ENCODE measurements around the gene FGF18. TPM values are rescaled to one million over a fixed set of nuclear protein-coding genes. Genes with fewer than 3 reads are reported as not detected.

Gene FGF18
- total RNA-seq, 1 experiment from 2014 or later, result 0.52 TPM

DNA sequence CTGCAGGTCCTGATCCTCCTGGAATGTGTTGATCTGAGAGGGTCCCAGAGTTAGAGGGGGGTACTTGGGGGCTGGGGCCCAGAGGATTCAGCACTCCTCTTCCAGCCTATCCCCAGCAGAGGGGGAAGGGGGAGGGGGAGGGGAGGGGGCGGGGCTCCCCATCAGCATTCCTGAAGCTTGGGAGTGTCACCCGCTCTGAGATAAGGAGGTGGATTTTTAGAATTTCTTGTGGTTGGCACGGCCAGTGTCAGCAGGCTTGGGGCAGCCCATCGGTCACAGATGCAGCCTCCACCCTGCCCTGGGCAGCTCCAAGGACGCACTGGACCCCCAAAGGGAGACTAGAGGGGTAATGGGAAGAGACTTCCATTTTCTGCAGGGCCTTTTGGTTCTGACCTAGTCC, 5.3 kb downstream of the FGF18 start:
- peak; percentile 46 to 51 for DNase-seq
- H3K27me3 ChIP-seq (ENCODE audit: insufficient read depth, low read depth), result no peaks in the 10 kb centered on the region
- H3K4me1 ChIP-seq (replicated peaks; ENCODE audit: insufficient read depth), result 0 out of 2 replicates have a peak, but pooled peaks cover 12% of the 10 kb centered on the region
- no TSS peak for BruUV-seq (replicated peaks)
- no peaks in the 10 kb centered on the region for H3K79me2 ChIP-seq (ENCODE audit: low read depth)
- H3K9me3 ChIP-seq (ENCODE audit: insufficient read depth, low read depth), result no peaks in the 10 kb centered on the region
- no peak overlapping the region for H3K4me2 ChIP-seq
- no peak overlapping the region for H3K27ac ChIP-seq
- TF ChIP-seq, protein P1, sequence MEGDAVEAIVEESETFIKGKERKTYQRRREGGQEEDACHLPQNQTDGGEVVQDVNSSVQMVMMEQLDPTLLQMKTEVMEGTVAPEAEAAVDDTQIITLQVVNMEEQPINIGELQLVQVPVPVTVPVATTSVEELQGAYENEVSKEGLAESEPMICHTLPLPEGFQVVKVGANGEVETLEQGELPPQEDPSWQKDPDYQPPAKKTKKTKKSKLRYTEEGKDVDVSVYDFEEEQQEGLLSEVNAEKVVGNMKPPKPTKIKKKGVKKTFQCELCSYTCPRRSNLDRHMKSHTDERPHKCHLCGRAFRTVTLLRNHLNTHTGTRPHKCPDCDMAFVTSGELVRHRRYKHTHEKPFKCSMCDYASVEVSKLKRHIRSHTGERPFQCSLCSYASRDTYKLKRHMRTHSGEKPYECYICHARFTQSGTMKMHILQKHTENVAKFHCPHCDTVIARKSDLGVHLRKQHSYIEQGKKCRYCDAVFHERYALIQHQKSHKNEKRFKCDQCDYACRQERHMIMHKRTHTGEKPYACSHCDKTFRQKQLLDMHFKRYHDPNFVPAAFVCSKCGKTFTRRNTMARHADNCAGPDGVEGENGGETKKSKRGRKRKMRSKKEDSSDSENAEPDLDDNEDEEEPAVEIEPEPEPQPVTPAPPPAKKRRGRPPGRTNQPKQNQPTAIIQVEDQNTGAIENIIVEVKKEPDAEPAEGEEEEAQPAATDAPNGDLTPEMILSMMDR (conservative IDR thresholded peaks at IDR 0.05), result no peak
- no peak for TF ChIP-seq EZH2 (IDR thresholded peaks at IDR 0.05; ENCODE audit: low read depth)
- no peaks in the 10 kb centered on the region for H3K36me3 ChIP-seq (ENCODE audit: low read depth)
- H3K9me2 ChIP-seq (ENCODE audit: insufficient read depth), result no peaks in the 10 kb centered on the region
- CTCF ChIA-PET, result interaction anchor here (1.2 kb wide), 1 partner anchor 95 kb away, joined by 3 read pairs; no protein-coding TSS in a partner anchor
- no peak overlapping the region for H3K4me3 ChIP-seq
- intact Hi-C loops (cut with micrococcal nuclease; ENCODE audit: unreplicated experiment), result loop anchor here (1.0 kb wide), 1 partner anchor 97 kb away; no protein-coding TSS in a partner anchor
- H4K20me1 ChIP-seq (ENCODE audit: insufficient read depth), result no peaks in the 10 kb centered on the region
- POLR2A ChIA-PET (ENCODE audit: unreplicated experiment), result interaction anchor here (0.6 kb wide), 1 partner anchor 827 kb away, joined by 4 read pairs; no protein-coding TSS in a partner anchor
- H3F3A ChIP-seq (ENCODE audit: insufficient read depth, low read depth), result no peaks in the 10 kb centered on the region
- no peak overlapping the region for H2AFZ ChIP-seq

DNA sequence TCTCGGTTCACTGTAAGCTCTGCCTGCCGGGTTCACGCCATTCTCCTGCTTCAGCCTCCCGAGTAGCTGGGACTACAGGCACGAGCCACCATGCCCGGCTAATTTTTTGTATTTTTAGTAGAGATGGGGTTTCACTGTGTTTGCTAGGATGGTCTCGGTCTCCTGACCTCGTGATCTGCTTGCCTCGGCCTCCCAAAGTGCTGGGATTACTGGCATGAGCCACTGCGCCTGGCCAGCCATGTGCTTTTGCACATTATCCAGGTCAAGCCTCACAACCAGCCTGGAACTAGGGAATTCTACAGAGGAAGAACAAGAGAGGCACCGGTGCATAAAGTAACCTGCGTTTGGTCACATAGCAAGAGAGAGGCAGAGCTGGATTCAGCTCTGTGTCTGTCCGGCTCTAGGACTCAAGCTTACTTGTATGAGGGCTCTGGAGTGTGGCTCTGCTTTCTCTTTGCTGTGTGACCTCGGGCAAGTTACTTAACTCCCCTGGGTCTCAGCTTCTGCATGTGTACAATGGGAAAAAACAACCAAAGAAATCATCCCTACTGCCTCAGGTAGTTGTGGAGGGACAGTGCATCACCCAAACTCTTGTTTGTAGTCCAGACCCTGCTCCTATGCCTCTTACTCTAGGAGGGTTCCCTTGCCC, 6.3 kb downstream of the FGF18 start:
- Histone ChIP-seq H2AFZ (no peak overlapping the region), H3K4me3 (no peak overlapping the region), H3K4me1 (replicated peaks; ENCODE audit: insufficient read depth) (0 out of 2 replicates have a peak, but pooled peaks cover 7% of the 10 kb centered on the region), H3K79me2 (ENCODE audit: low read depth) (no peaks in the 10 kb centered on the region), H3K9me3 (ENCODE audit: insufficient read depth, low read depth) (no peaks in the 10 kb centered on the region), H3K4me2 (no peak overlapping the region), H3F3A (ENCODE audit: insufficient read depth, low read depth) (no peaks in the 10 kb centered on the region), H3K9me2 (ENCODE audit: insufficient read depth) (no peaks in the 10 kb centered on the region), H4K20me1 (ENCODE audit: insufficient read depth) (no peaks in the 10 kb centered on the region), H3K27me3 (ENCODE audit: insufficient read depth, low read depth) (no peaks in the 10 kb centered on the region), H3K27ac (no peak overlapping the region), H3K36me3 (ENCODE audit: low read depth) (no peaks in the 10 kb centered on the region)
- no peak for TF ChIP-seq EZH2 (IDR thresholded peaks at IDR 0.05; ENCODE audit: low read depth)
- TF ChIP-seq, protein P1 (conservative IDR thresholded peaks at IDR 0.05), result no peak
- no TSS peak for BruUV-seq (replicated peaks)
- POLR2A ChIA-PET (ENCODE audit: unreplicated experiment), result no interaction called here
- CTCF ChIA-PET, result no interaction called here
- intact Hi-C loops (cut with micrococcal nuclease; ENCODE audit: unreplicated experiment), result loop anchor here (1.0 kb wide), 1 partner anchor 96 kb away; no protein-coding TSS in a partner anchor
- DNase-seq, result no peak

DNA sequence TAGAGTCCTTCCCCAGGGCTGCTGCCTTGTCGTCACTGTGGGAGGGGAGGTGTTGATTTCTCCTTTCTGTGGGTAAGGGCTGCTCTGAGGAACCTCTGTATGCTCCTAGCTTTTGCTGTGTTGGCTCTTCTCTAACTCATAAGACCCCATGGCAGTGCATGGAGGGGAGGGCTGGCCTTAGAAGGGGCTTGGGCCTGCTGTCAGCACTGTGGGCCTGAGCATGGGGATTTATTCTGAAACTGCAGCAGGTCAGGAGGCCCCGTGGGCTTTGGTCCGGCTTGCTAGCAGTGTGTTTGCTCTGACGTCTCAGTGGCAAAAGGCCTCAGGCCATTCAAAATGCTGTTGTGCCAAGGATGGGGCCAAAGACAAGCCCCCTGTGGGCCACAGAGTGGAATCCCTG, 6.8 kb downstream of the FGF18 start:
- H2AFZ ChIP-seq, result no peak overlapping the region
- TF ChIP-seq, protein P1 (conservative IDR thresholded peaks at IDR 0.05), result no peak
- no peak for TF ChIP-seq EZH2 (IDR thresholded peaks at IDR 0.05; ENCODE audit: low read depth)
- H3K9me3 ChIP-seq (ENCODE audit: insufficient read depth, low read depth), result no peaks in the 10 kb centered on the region
- DNase-seq, result no peak
- no peaks in the 10 kb centered on the region for H3K9me2 ChIP-seq (ENCODE audit: insufficient read depth)
- H3K27ac ChIP-seq, result no peak overlapping the region
- H3K4me1 ChIP-seq (replicated peaks; ENCODE audit: insufficient read depth), result 0 out of 2 replicates have a peak, but pooled peaks cover 5% of the 10 kb centered on the region
- no peaks in the 10 kb centered on the region for H3K27me3 ChIP-seq (ENCODE audit: insufficient read depth, low read depth)
- BruUV-seq (replicated peaks), result no TSS peak
- no peak overlapping the region for H3K4me2 ChIP-seq
- ChIA-PET POLR2A (ENCODE audit: unreplicated experiment) (no interaction called here), CTCF (no interaction called here)
- no peaks in the 10 kb centered on the region for H3F3A ChIP-seq (ENCODE audit: insufficient read depth, low read depth)
- intact Hi-C loops (cut with micrococcal nuclease; ENCODE audit: unreplicated experiment), result no loop called here
- H3K79me2 ChIP-seq (ENCODE audit: low read depth), result no peaks in the 10 kb centered on the region
- no peaks in the 10 kb centered on the region for H3K36me3 ChIP-seq (ENCODE audit: low read depth)
- no peak overlapping the region for H3K4me3 ChIP-seq
- no peaks in the 10 kb centered on the region for H4K20me1 ChIP-seq (ENCODE audit: insufficient read depth)
